ENCODE data around the gene PIEZO2.

Gene PIEZO2

GRCh38 chr18:10909724-10910123, 239.6 kb downstream of the PIEZO2 start (continued):
- TF ChIP-seq ZFP3 (CRISPR knock-in tag; IDR thresholded peaks at IDR 0.05) (no peak), ZFP30 (CRISPR knock-in tag; IDR thresholded peaks at IDR 0.05) (no peak), TOX (CRISPR knock-in tag; IDR thresholded peaks at IDR 0.05; ENCODE audit: borderline replicate concordance) (no peak), BACH2 (CRISPR knock-in tag; IDR thresholded peaks at IDR 0.05; ENCODE audit: borderline replicate concordance) (no peak), RARB (CRISPR knock-in tag; IDR thresholded peaks at IDR 0.05) (no peak), TCF4 (CRISPR knock-in tag; IDR thresholded peaks at IDR 0.05; ENCODE audit: borderline replicate concordance) (no peak), PATZ1 (CRISPR knock-in tag; IDR thresholded peaks at IDR 0.05; ENCODE audit: borderline replicate concordance) (no peak)

- TF ChIP-seq RARB (CRISPR knock-in tag; IDR thresholded peaks at IDR 0.05) = no peak
- no peak for TF ChIP-seq OSR1 (CRISPR knock-in tag; IDR thresholded peaks at IDR 0.05)
- no peak for TF ChIP-seq SNAI2 (CRISPR knock-in tag; IDR thresholded peaks at IDR 0.05)
- no peak for TF ChIP-seq TCF4 (CRISPR knock-in tag; IDR thresholded peaks at IDR 0.05; ENCODE audit: borderline replicate concordance)
- no peak for TF ChIP-seq ISL1 (CRISPR knock-in tag; IDR thresholded peaks at IDR 0.05)
- TF ChIP-seq ESRRG (CRISPR knock-in tag; IDR thresholded peaks at IDR 0.05) = no peak
- no peak for TF ChIP-seq PPARA (CRISPR knock-in tag; IDR thresholded peaks at IDR 0.05; ENCODE audit: borderline replicate concordance)
- no peak for TF ChIP-seq TOX (CRISPR knock-in tag; IDR thresholded peaks at IDR 0.05; ENCODE audit: borderline replicate concordance)
- no peak for TF ChIP-seq ZC3H10 (CRISPR knock-in tag; IDR thresholded peaks at IDR 0.05)
- no peak for TF ChIP-seq ZFP3 (CRISPR knock-in tag; IDR thresholded peaks at IDR 0.05)
- TF ChIP-seq ARNTL (CRISPR knock-in tag; IDR thresholded peaks at IDR 0.05; ENCODE audit: borderline replicate concordance, low read depth) = no peak
- no peak for TF ChIP-seq CSRNP3 (CRISPR knock-in tag; IDR thresholded peaks at IDR 0.05)
- no peak for TF ChIP-seq GLIS3 (CRISPR knock-in tag; IDR thresholded peaks at IDR 0.05)
- no peak for TF ChIP-seq ZNF8 (CRISPR knock-in tag; IDR thresholded peaks at IDR 0.05)
- TF ChIP-seq PATZ1 (CRISPR knock-in tag; IDR thresholded peaks at IDR 0.05; ENCODE audit: borderline replicate concordance) = no peak
- no peak for ATAC-seq
Measured at GRCh38 chr18:10908760-10909159, 240.6 kb downstream of the PIEZO2 start.

GRCh38 chr18:10907749-10908148, 241.6 kb downstream of the PIEZO2 start:
- no peak for ATAC-seq
- no peak for TF ChIP-seq BACH2 (CRISPR knock-in tag; IDR thresholded peaks at IDR 0.05; ENCODE audit: borderline replicate concordance)
- TF ChIP-seq TCF4 (CRISPR knock-in tag; IDR thresholded peaks at IDR 0.05; ENCODE audit: borderline replicate concordance) = no peak
- no peak for TF ChIP-seq ZFP30 (CRISPR knock-in tag; IDR thresholded peaks at IDR 0.05)
- no peak for TF ChIP-seq PPARA (CRISPR knock-in tag; IDR thresholded peaks at IDR 0.05; ENCODE audit: borderline replicate concordance)
- no peak for TF ChIP-seq CREB5 (CRISPR knock-in tag; IDR thresholded peaks at IDR 0.05; ENCODE audit: low read depth)
- no peak for TF ChIP-seq POU6F1 (CRISPR knock-in tag; IDR thresholded peaks at IDR 0.05; ENCODE audit: borderline replicate concordance, low read depth)
- TF ChIP-seq GLIS3 (CRISPR knock-in tag; IDR thresholded peaks at IDR 0.05) = no peak
- TF ChIP-seq ZNF70 (CRISPR knock-in tag; IDR thresholded peaks at IDR 0.05) = no peak
- TF ChIP-seq ZNF565 (CRISPR knock-in tag; conservative IDR thresholded peaks at IDR 0.05; ENCODE audit: low read depth) = no peak
- TF ChIP-seq ZFP3 (CRISPR knock-in tag; IDR thresholded peaks at IDR 0.05) = no peak
- no peak for TF ChIP-seq ESRRG (CRISPR knock-in tag; IDR thresholded peaks at IDR 0.05)
- no peak for TF ChIP-seq ZNF8 (CRISPR knock-in tag; IDR thresholded peaks at IDR 0.05)
- no peak for TF ChIP-seq RARB (CRISPR knock-in tag; IDR thresholded peaks at IDR 0.05)
- no peak for TF ChIP-seq OSR1 (CRISPR knock-in tag; IDR thresholded peaks at IDR 0.05)
- TF ChIP-seq ZC3H10 (CRISPR knock-in tag; IDR thresholded peaks at IDR 0.05) = no peak
- no peak for TF ChIP-seq SNAI2 (CRISPR knock-in tag; IDR thresholded peaks at IDR 0.05)
- TF ChIP-seq ISL1 (CRISPR knock-in tag; IDR thresholded peaks at IDR 0.05) = no peak

All from SK-N-SH treated with all-trans-retinoic acid at 6 μM for 48 hours (cell line).